H1 (cell line): Measurements from ENCODE around the gene TUBGCP6. TPM values are rescaled to one million over a fixed set of nuclear protein-coding genes. Genes with fewer than 3 reads are reported as not detected.

ENCODE experiments used
- CTCF ChIA-PET: fragments of 300-600 bp; sonication (Branson Sonifier 250); formaldehyde crosslinking; loops from one replicate; lab custom pipeline; 2021; ENCODE audit not compliant: partially characterized antibody; lab: Charles Lee
- POLR2A ChIA-PET: fragments of 300-600 bp; sonication (Branson Sonifier 250); formaldehyde crosslinking; loops from one replicate; lab custom pipeline; 2021; ENCODE audit warnings: inconsistent platforms; ENCODE audit not compliant: partially characterized antibody; lab: Charles Lee
- DNase-seq, 2 experiments: peaks; one replicate each; pipeline versions ENCODE4 v3.0.0 to v3.0.0-alpha.2; 2010 to 2022; ENCODE audit warnings: low spot score in 2 of 2, low read depth in 1 of 2, mixed read lengths in 1 of 2
- FAIRE-seq: peaks from 2 replicates; lab custom pipeline; 2011; peaks lifted over from hg19 to GRCh38; lab: Jason Lieb, UNC
- H2AFZ ChIP-seq: 2 replicates; pipeline ENCODE4 v1.8.1; 2012; ENCODE audit warnings: low read length, inconsistent platforms
- H2AK5ac ChIP-seq: 2 replicates; pipeline ENCODE4 v1.6.1; 2013; ENCODE audit warnings: low read depth, low read length
- H2BK120ac ChIP-seq: replicated peaks from 2 replicates; pipeline ENCODE3; 2013; ENCODE audit warnings: low read depth, low read length, inconsistent platforms
- H2BK12ac ChIP-seq: 2 replicates; pipeline ENCODE4 v1.6.1; 2013; ENCODE audit warnings: low read depth, low read length
- H2BK15ac ChIP-seq: 2 replicates; pipeline ENCODE4 v1.6.1; 2013; ENCODE audit warnings: low read length
- H2BK20ac ChIP-seq: 2 replicates; pipeline ENCODE4 v1.6.1; 2013; ENCODE audit warnings: low read length
- H2BK5ac ChIP-seq: 2 replicates; pipeline ENCODE4 v1.6.1; 2013; ENCODE audit warnings: low read depth, low read length
- H3K14ac ChIP-seq: 2 replicates; pipeline ENCODE4 v1.6.1; 2013; ENCODE audit warnings: inconsistent platforms; ENCODE audit not compliant: insufficient read length
- H3K18ac ChIP-seq: 2 replicates; pipeline ENCODE4 v1.6.1; 2013; ENCODE audit warnings: low read length; ENCODE audit errors: extremely low read depth
- H3K23ac ChIP-seq: 2 replicates; pipeline ENCODE4 v1.6.1; 2013; ENCODE audit warnings: inconsistent platforms; ENCODE audit not compliant: insufficient read length
- H3K23me2 ChIP-seq: 2 replicates; pipeline ENCODE4 v1.6.1; 2013; ENCODE audit warnings: low read depth, low read length
- H3K27ac ChIP-seq: 2 replicates; pipeline ENCODE4 v1.6.1; 2011; ENCODE audit warnings: low read depth, low read length, inconsistent platforms
- H3K27me3 ChIP-seq, 4 experiments: replicated peaks in 1 of 4; 1 replicate in 1 of 4; 2 replicates in 3 of 4; pipeline versions ENCODE4 v1.6.1 to v1.8.1; 2011 to 2013; ENCODE audit warnings: low read length in 3 of 4, mild to moderate bottlenecking in 3 of 4, inconsistent platforms in 2 of 4, mixed read lengths in 2 of 4, moderate library complexity in 1 of 4; ENCODE audit not compliant: control insufficient read depth in 3 of 4, insufficient read depth in 3 of 4; ENCODE audit errors: extremely low read depth in 1 of 4
- H3K36me3 ChIP-seq, 4 experiments: 2 replicates each; pipeline versions ENCODE4 v1.6.1 to v1.8.1; 2011 to 2013; ENCODE audit warnings: mild to moderate bottlenecking in 4 of 4, low read length in 3 of 4, moderate library complexity in 2 of 4, control low read depth in 1 of 4, inconsistent platforms in 1 of 4; ENCODE audit not compliant: insufficient read depth in 4 of 4, control insufficient read depth in 2 of 4
- H3K4ac ChIP-seq: replicated peaks from 2 replicates; pipeline ENCODE3; 2013; ENCODE audit warnings: low read length, low read depth, mixed read lengths, inconsistent platforms; ENCODE audit not compliant: insufficient read length
- H3K4me1 ChIP-seq, 4 experiments: replicated peaks in 1 of 4; 1 replicate in 1 of 4; 2 replicates in 3 of 4; pipeline versions ENCODE4 v1.6.1 to v1.8.1; 2011 to 2013; ENCODE audit warnings: low read length in 3 of 4, inconsistent platforms in 2 of 4, mixed read lengths in 1 of 4; ENCODE audit not compliant: insufficient read depth in 4 of 4, control insufficient read depth in 3 of 4
- H3K4me2 ChIP-seq, 2 experiments: 2 replicates each; pipeline versions ENCODE4 v1.6.1 to v1.8.1; 2011 to 2013; ENCODE audit warnings: low read depth in 2 of 2, low read length in 2 of 2, control low read depth in 1 of 2, inconsistent platforms in 1 of 2, mild to moderate bottlenecking in 1 of 2; ENCODE audit not compliant: insufficient read depth in 1 of 2
- H3K4me3 ChIP-seq, 4 experiments: fragments of 200-600, 300-600 bp in 1 of 4; sonication (generic), shearing (Covaris generic), sonication (Bioruptor Twin) in 1 of 4; 2 replicates each; pipeline versions ENCODE4 v1.5.1 to v1.8.1; 2011 to 2016; ENCODE audit warnings: low read length in 4 of 4, low read depth in 3 of 4, control low read depth in 2 of 4, inconsistent platforms in 2 of 4, mild to moderate bottlenecking in 2 of 4, mixed read lengths in 1 of 4, moderate library complexity in 1 of 4; ENCODE audit not compliant: insufficient read depth in 2 of 4; ENCODE audit errors: extremely low read depth in 1 of 4
- H3K56ac ChIP-seq: replicated peaks from 2 replicates; pipeline ENCODE3; 2013; ENCODE audit warnings: low read depth, mild to moderate bottlenecking, mixed read lengths, low read length, inconsistent platforms; ENCODE audit not compliant: insufficient read length
- H3K79me1 ChIP-seq: 2 replicates; pipeline ENCODE4 v1.6.1; 2013; ENCODE audit warnings: low read depth, low read length, control low read depth
- H3K79me2 ChIP-seq, 2 experiments: 2 replicates each; pipeline versions ENCODE4 v1.6.1 to v1.8.1; 2012 to 2013; ENCODE audit warnings: low read length in 2 of 2, mild to moderate bottlenecking in 2 of 2, inconsistent platforms in 1 of 2; ENCODE audit not compliant: insufficient read depth in 2 of 2, control insufficient read depth in 1 of 2
- H3K9ac ChIP-seq, 4 experiments: replicated peaks in 1 of 4; 1 replicate in 1 of 4; 2 replicates in 3 of 4; pipeline versions ENCODE4 v1.6.1 to v1.8.1; 2011 to 2013; ENCODE audit warnings: low read depth in 3 of 4, low read length in 3 of 4, control low read depth in 2 of 4, mild to moderate bottlenecking in 2 of 4, moderate library complexity in 2 of 4, inconsistent platforms in 1 of 4; ENCODE audit errors: extremely low read depth in 1 of 4
- H3K9me3 ChIP-seq, 2 experiments: 2 replicates each; pipeline versions ENCODE4 v1.6.1 to v1.8.1; 2012 to 2013; ENCODE audit warnings: mild to moderate bottlenecking in 2 of 2, moderate library complexity in 2 of 2, control low read depth in 1 of 2, inconsistent platforms in 1 of 2, low read depth in 1 of 2, low read length in 1 of 2, mixed read lengths in 1 of 2; ENCODE audit not compliant: insufficient read depth in 2 of 2
- H4K20me1 ChIP-seq, 2 experiments: replicated peaks in 1 of 2; 2 replicates each; pipeline versions ENCODE3 to v1.8.1; 2011 to 2013; ENCODE audit warnings: inconsistent platforms in 2 of 2, low read length in 2 of 2, mild to moderate bottlenecking in 1 of 2; ENCODE audit not compliant: insufficient read depth in 2 of 2, control insufficient read depth in 1 of 2
- H4K5ac ChIP-seq: 2 replicates; pipeline ENCODE4 v1.6.1; 2013; ENCODE audit warnings: low read length, low read depth, mixed read lengths, inconsistent platforms; ENCODE audit not compliant: insufficient read length
- H4K8ac ChIP-seq: 2 replicates; pipeline ENCODE4 v1.8.0; 2013; ENCODE audit warnings: mild to moderate bottlenecking, moderate library complexity, low read length, inconsistent platforms; ENCODE audit not compliant: insufficient read depth; ENCODE audit errors: extremely low read depth
- H4K91ac ChIP-seq: replicated peaks from 2 replicates; pipeline ENCODE3; 2013; ENCODE audit warnings: low read length, mixed read lengths, inconsistent platforms; ENCODE audit not compliant: insufficient read length
- CBX5 ChIP-seq: fragments of 300-800, 300-1000 bp; sonication (generic); IDR thresholded peaks from 2 replicates; pipeline ENCODE4 v1.7.1; 2016; ENCODE audit warnings: antibody characterized with exemption, low read length, low read depth
- FOSL1 ChIP-seq: IDR thresholded peaks from 2 replicates; pipeline ENCODE4 v1.6.1; 2011; ENCODE audit warnings: mild to moderate bottlenecking, low read depth, low read length, moderate library complexity; ENCODE audit not compliant: insufficient read depth
- RFX5 ChIP-seq: IDR thresholded peaks from 2 replicates; pipeline ENCODE4 v1.6.1; 2011; ENCODE audit warnings: low read depth, low read length, improper control_type of control experiment, borderline replicate concordance
- SIRT6 ChIP-seq: IDR thresholded peaks from one replicate; pipeline ENCODE4 v1.7.1; 2012; ENCODE audit warnings: low read length, inconsistent platforms
- SUZ12 ChIP-seq: fragments of 200-600 bp; sonication (generic); IDR thresholded peaks from 2 replicates; pipeline ENCODE4 v1.6.1; 2012; ENCODE audit warnings: mild to moderate bottlenecking, inconsistent platforms, low read length, moderate library complexity, mixed read lengths
- TCF12 ChIP-seq: IDR thresholded peaks from 2 replicates; pipeline ENCODE4 v1.6.1; 2011; ENCODE audit warnings: low read depth, mild to moderate bottlenecking, low read length
- ZNF274 ChIP-seq: IDR thresholded peaks from 2 replicates; pipeline ENCODE4 v1.7.0; 2012; ENCODE audit warnings: low read length, borderline replicate concordance; ENCODE audit errors: extremely low read depth
- WGBS, 2 experiments: shearing (Covaris generic) in 1 of 2; methylation state at CpG; one replicate each; pipeline versions ENCODE4 v1.1.6 to v1.1.7; 2013 to 2015; ENCODE audit warnings: low lambda C conversion rate in 2 of 2, mixed read lengths in 2 of 2, inconsistent platforms in 1 of 2, low coverage in 1 of 2, missing lambda C conversion rate in 1 of 2; ENCODE audit not compliant: insufficient replicate concordance in 2 of 2, insufficient coverage in 1 of 2, insufficient read length in 1 of 2; ENCODE audit errors: extremely low coverage in 1 of 2, missing lambda C conversion rate in 1 of 2; 5-methylcytosine and 5-hydroxymethylcytosine counted together
- polyA plus RNA-seq, 7 experiments: library from polyadenylated mRNA; depleted of rRNA in 3 of 7; stranded (reverse) in 5 of 7; unstranded in 2 of 7; fragments of >200 nt in 5 of 7; fragments of 200-250 nt in 2 of 7; gene quantifications; 1 replicate in 5 of 7; 2 replicates in 1 of 7; 4 replicates in 1 of 7; pipeline versions ENCODE4 v1.2.1 to v1.2.3, GENCODE V29; 2011 to 2013; ENCODE audit warnings: missing spikeins in 2 of 7, mixed read lengths in 2 of 7
- total RNA-seq: library from RNA; stranded (reverse); fragmentation: NEBNext Ultra II Directional; extraction: Animal tissue kit (Norgen Biotek cat#: 25700); gene quantifications from 2 replicates; pipeline ENCODE4 v1.2.1, GENCODE V29; 2021
- TF ChIP-seq, protein P1 (sequence below): IDR thresholded peaks from 2 replicates; pipeline ENCODE4 v1.6.1; 2011; ENCODE audit warnings: low read length, improper control_type of control experiment

The TUBGCP6 gene
- total and polyA plus RNA-seq, 2 of the 8 experiments (the other 6 are each of a cell fraction or from before 2014, with no cell fraction given) = 24.2 to 24.7 TPM

DNA sequence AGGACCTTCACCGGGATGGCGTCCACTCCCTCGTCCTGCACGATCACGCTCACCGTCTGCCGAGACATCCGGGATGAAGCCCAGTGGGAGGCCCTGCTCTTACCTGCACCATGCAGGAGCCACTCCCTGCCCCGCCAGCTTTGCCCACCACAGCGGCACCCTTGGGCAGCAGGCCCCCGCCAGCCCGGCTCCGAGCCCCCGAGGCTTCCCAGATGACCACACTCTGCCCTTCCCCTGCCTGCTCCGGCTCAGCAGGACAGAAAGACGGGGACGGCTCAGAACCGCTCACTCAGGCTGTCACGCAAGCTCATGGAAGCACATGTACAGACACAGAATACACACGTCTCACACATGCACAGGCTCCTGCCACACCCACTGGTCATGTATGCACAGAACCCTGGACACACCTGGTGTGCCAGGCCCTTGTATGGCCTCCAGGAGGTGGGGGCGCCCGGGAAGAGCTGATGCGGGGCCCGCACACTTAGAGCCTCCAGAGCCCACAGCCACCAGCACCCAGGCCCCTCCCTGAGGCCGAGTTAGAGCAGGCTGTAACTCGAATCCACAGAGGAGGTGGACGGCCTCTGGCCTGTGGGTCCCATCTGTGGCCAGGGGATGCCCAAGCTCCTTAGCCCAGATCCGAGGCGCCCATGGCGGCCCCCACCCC lies 34.3 kb upstream of the TUBGCP6 start:
- no peaks in the 10 kb centered on the region for H3K79me2 ChIP-seq

More for the DNA sequence above, 34.3 kb upstream of the TUBGCP6 start:
- Histone ChIP-seq H2AK5ac (no peak overlapping the region), H3K4me3 (no peak overlapping the region), H3K27ac (no peak overlapping the region), H3K79me1 (no peaks in the 10 kb centered on the region), H4K5ac (no peak overlapping the region), H2BK15ac (no peak overlapping the region), H3K23me2 (no peaks in the 10 kb centered on the region), H3K4ac (no peak overlapping the region), H4K91ac (no peak overlapping the region), H2BK20ac (no peak overlapping the region), H2BK12ac (no peak overlapping the region), H3K4me2 (no peak overlapping the region), H3K27me3 (no peaks in the 10 kb centered on the region), H3K56ac (no peak overlapping the region), H3K18ac (no peak overlapping the region), H4K8ac (no peak overlapping the region), H3K9ac (no peak overlapping the region), H2AFZ (no peak overlapping the region), H3K4me1 (peaks cover 0 to 2% (median 0%) of the 10 kb centered on the region in 4 experiments; a peak in 2 of 7 replicates), H3K36me3 (peaks cover 26 to 89% (median 51%) of the 10 kb centered on the region in 4 experiments), H4K20me1 (peaks cover 6 to 10% of the 10 kb centered on the region in 2 experiments), H3K14ac (no peak overlapping the region), H2BK5ac (no peak overlapping the region), H3K23ac (no peak overlapping the region), H2BK120ac (no peak overlapping the region), H3K9me3 (peaks cover 7 to 24% of the 10 kb centered on the region in 2 experiments; a peak in 3 of 4 replicates)
- WGBS, 2 experiments = 90% methylated on average over 29 of the region's 30 CpGs; no CpG with 5 or more reads in 1 of the 2 experiments
- DNase-seq (no peak), FAIRE-seq (no peak)
- POLR2A ChIA-PET = interaction anchor here (1.0 kb wide), 1 partner anchor 14 kb away, joined by 3 read pairs; no protein-coding TSS in a partner anchor
- CTCF ChIA-PET = interaction anchor here (0.8 to 3.5 kb wide), 6 partner anchors 12 to 365 kb away, joined by 3 to 12 read pairs (median 4); no protein-coding TSS in a partner anchor
- TF ChIP-seq TCF12 (no peak), SIRT6 (no peak), ZNF274 (no peak), RFX5 (no peak), FOSL1 (no peak), SUZ12 (no peak), CBX5 (no peak)
- TF ChIP-seq, protein P1, sequence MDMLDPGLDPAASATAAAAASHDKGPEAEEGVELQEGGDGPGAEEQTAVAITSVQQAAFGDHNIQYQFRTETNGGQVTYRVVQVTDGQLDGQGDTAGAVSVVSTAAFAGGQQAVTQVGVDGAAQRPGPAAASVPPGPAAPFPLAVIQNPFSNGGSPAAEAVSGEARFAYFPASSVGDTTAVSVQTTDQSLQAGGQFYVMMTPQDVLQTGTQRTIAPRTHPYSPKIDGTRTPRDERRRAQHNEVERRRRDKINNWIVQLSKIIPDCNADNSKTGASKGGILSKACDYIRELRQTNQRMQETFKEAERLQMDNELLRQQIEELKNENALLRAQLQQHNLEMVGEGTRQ = no peak
